ENCODE data around the gene GCNT2.

GRCh38 chr6:10514049-10514780 lies 6.9 kb upstream of the GCNT2 start:
- TF ChIP-seq ZNF263 (CRISPR knock-in tag; IDR thresholded peaks at IDR 0.05; ENCODE audit: low read depth) (no peak), CTCF (IDR thresholded peaks at IDR 0.05) (no peak), MYBL2 (CRISPR knock-in tag; IDR thresholded peaks at IDR 0.05) (no peak), FOXP1 (CRISPR knock-in tag; IDR thresholded peaks at IDR 0.05; ENCODE audit: borderline replicate concordance) (no peak), ZNF121 (CRISPR knock-in tag; IDR thresholded peaks at IDR 0.05) (no peak), SP1 (CRISPR knock-in tag; conservative IDR thresholded peaks at IDR 0.05) (no peak), ELF4 (CRISPR knock-in tag; IDR thresholded peaks at IDR 0.05; ENCODE audit: low read depth) (no peak), IRF2 (CRISPR knock-in tag; IDR thresholded peaks at IDR 0.05; ENCODE audit: borderline replicate concordance, low read depth) (no peak), ZSCAN18 (CRISPR knock-in tag; IDR thresholded peaks at IDR 0.05) (no peak), ZNF281 (CRISPR knock-in tag; IDR thresholded peaks at IDR 0.05) (no peak), JUN (CRISPR knock-in tag; IDR thresholded peaks at IDR 0.05) (no peak), STAT6 (CRISPR knock-in tag; conservative IDR thresholded peaks at IDR 0.05; ENCODE audit: low read depth) (no peak), E2F4 (CRISPR knock-in tag; IDR thresholded peaks at IDR 0.05; ENCODE audit: borderline replicate concordance, low read depth) (no peak), RELA (CRISPR knock-in tag; IDR thresholded peaks at IDR 0.05; ENCODE audit: borderline replicate concordance) (no peak)
